Gastrocnemius medialis (tissue), 4 donors: ENCODE measurements around the gene RFPL4A.

Experiments used
- CTCF ChIP-seq, 5 experiments: fragments of 450-650 bp in 3 of 5; fragments of 200-600 bp in 2 of 5; sonication (generic) in 2 of 5; IDR thresholded peaks in 4 of 5; conservative IDR thresholded peaks in 1 of 5; 1 replicate in 4 of 5; 2 replicates in 1 of 5; pipeline ENCODE4 v1.5.1; 2016 to 2019; ENCODE audit warnings: antibody characterized with exemption in 5 of 5, mild to moderate bottlenecking in 3 of 5, moderate library complexity in 3 of 5
- POLR2A ChIP-seq, 2 donors: fragments of 450-650 bp; IDR thresholded peaks; one replicate each; pipeline ENCODE4 v1.6.1; 2017; ENCODE audit warnings: antibody characterized with exemption in 2 of 2, mild to moderate bottlenecking in 2 of 2, moderate library complexity in 2 of 2

- TF ChIP-seq CTCF (IDR thresholded peaks at IDR 0.05 in 4 of 5, conservative IDR thresholded peaks at IDR 0.05 in 1 of 5) (no peak), POLR2A (IDR thresholded peaks at IDR 0.05) (no peak)
Observed at GRCh38 chr19:55716531-55716930, 42.4 kb upstream of the RFPL4A start.
